HG03045 (cell line): ENCODE data around the gene RUNX1.

ENCODE experiments used
- ATAC-seq: cut with Tn5 transposase; IDR thresholded peaks from one replicate; pipeline ENCODE4 v1.9.1; 2021; ENCODE audit warnings: mild to moderate bottlenecking, moderate library complexity; ENCODE audit not compliant: unreplicated experiment

The RUNX1 gene

GRCh38 chr21:35062016-35062415, 12.9 kb upstream of the RUNX1 start:
- no peak for ATAC-seq

GRCh38 chr21:35059742-35060141, 10.6 kb upstream of the RUNX1 start:
- no peak for ATAC-seq

GRCh38 chr21:35058058-35058457, 9.0 kb upstream of the RUNX1 start:
- ATAC-seq: no peak

GRCh38 chr21:35057428-35057827, 8.3 kb upstream of the RUNX1 start:
- no peak for ATAC-seq

- no peak for ATAC-seq
Observed at GRCh38 chr21:35053356-35054096, 4.4 kb upstream of the RUNX1 start.

- no peak for ATAC-seq
Observed at GRCh38 chr21:35052801-35053200, 3.7 kb upstream of the RUNX1 start.

- no peak for ATAC-seq
Observed at GRCh38 chr21:35051287-35051818, 2.3 kb upstream of the RUNX1 start.

- ATAC-seq: no peak
Observed at GRCh38 chr21:35050348-35051286, 1.5 kb upstream of the RUNX1 start.

- no peak for ATAC-seq
Observed at GRCh38 chr21:35048183-35048601, 910 bp downstream of the RUNX1 start.

GRCh38 chr21:35046880-35047229, 2.2 kb downstream of the RUNX1 start:
- ATAC-seq: no peak

- no peak for ATAC-seq
Observed at GRCh38 chr21:35046263-35046624, 2.9 kb downstream of the RUNX1 start.

GRCh38 chr21:35045542-35046262, 3.4 kb downstream of the RUNX1 start:
- ATAC-seq: no peak

GRCh38 chr21:35044770-35045541, 4.1 kb downstream of the RUNX1 start:
- ATAC-seq: no peak

GRCh38 chr21:35044128-35044527, 5.0 kb downstream of the RUNX1 start:
- no peak for ATAC-seq

GRCh38 chr21:35043549-35043948, 5.6 kb downstream of the RUNX1 start:
- ATAC-seq: no peak

GRCh38 chr21:35042836-35043235, 6.3 kb downstream of the RUNX1 start:
- no peak for ATAC-seq

- no peak for ATAC-seq
Observed at GRCh38 chr21:35041881-35042280, 7.2 kb downstream of the RUNX1 start.

GRCh38 chr21:35041122-35041521, 8.0 kb downstream of the RUNX1 start:
- ATAC-seq: no peak

- no peak for ATAC-seq
Observed at GRCh38 chr21:35039595-35040289, 9.4 kb downstream of the RUNX1 start.

GRCh38 chr21:35038772-35039319, 10.3 kb downstream of the RUNX1 start:
- ATAC-seq: no peak
